ENCODE data around the gene ZBTB20.

The ZBTB20 gene

GRCh38 chr3:114572364-114573062 lies 574.6 kb downstream of the ZBTB20 start:
- no peak for DNase-seq (ENCODE audit: low read depth)

- DNase-seq (ENCODE audit: low read depth), result no peak
Measured at GRCh38 chr3:114571363-114571762, 575.7 kb downstream of the ZBTB20 start.

GRCh38 chr3:114569186-114569585 lies 577.9 kb downstream of the ZBTB20 start:
- DNase-seq (ENCODE audit: low read depth), result no peak

GRCh38 chr3:114567771-114568170 lies 579.3 kb downstream of the ZBTB20 start:
- no peak for DNase-seq (ENCODE audit: low read depth)

GRCh38 chr3:114566767-114567166 lies 580.3 kb downstream of the ZBTB20 start:
- DNase-seq (ENCODE audit: low read depth), result no peak

GRCh38 chr3:114566162-114566755 lies 580.8 kb downstream of the ZBTB20 start:
- DNase-seq (ENCODE audit: low read depth), result no peak

GRCh38 chr3:114565216-114565615 lies 581.9 kb downstream of the ZBTB20 start:
- no peak for DNase-seq (ENCODE audit: low read depth)

- no peak for DNase-seq (ENCODE audit: low read depth)
Measured at GRCh38 chr3:114563720-114564119, 583.4 kb downstream of the ZBTB20 start.

GRCh38 chr3:114562557-114562956 lies 584.5 kb downstream of the ZBTB20 start:
- no peak for DNase-seq (ENCODE audit: low read depth)

- no peak for DNase-seq (ENCODE audit: low read depth)
Measured at GRCh38 chr3:114558271-114558670, 588.8 kb downstream of the ZBTB20 start.

GRCh38 chr3:114557791-114558190 lies 589.3 kb downstream of the ZBTB20 start:
- DNase-seq (ENCODE audit: low read depth), result no peak

GRCh38 chr3:114556657-114557213 lies 590.4 kb downstream of the ZBTB20 start:
- DNase-seq (ENCODE audit: low read depth), result no peak

GRCh38 chr3:114554731-114555130 lies 592.4 kb downstream of the ZBTB20 start:
- DNase-seq (ENCODE audit: low read depth), result no peak

- DNase-seq (ENCODE audit: low read depth), result no peak
Measured at GRCh38 chr3:114553949-114554593, 593.0 kb downstream of the ZBTB20 start.

- DNase-seq (ENCODE audit: low read depth), result no peak
Measured at GRCh38 chr3:114552527-114552812, 594.6 kb downstream of the ZBTB20 start.

- no peak for DNase-seq (ENCODE audit: low read depth)
Measured at GRCh38 chr3:114551770-114552526, 595.1 kb downstream of the ZBTB20 start.

- no peak for DNase-seq (ENCODE audit: low read depth)
Measured at GRCh38 chr3:114550165-114550564, 596.9 kb downstream of the ZBTB20 start.

GRCh38 chr3:114545193-114545592 lies 601.9 kb downstream of the ZBTB20 start:
- no peak for DNase-seq (ENCODE audit: low read depth)

GRCh38 chr3:114542359-114542758 lies 604.7 kb downstream of the ZBTB20 start:
- DNase-seq (ENCODE audit: low read depth), result no peak

GRCh38 chr3:114539525-114539924 lies 607.6 kb downstream of the ZBTB20 start:
- no peak for DNase-seq (ENCODE audit: low read depth)

GRCh38 chr3:114538211-114538610 lies 608.9 kb downstream of the ZBTB20 start:
- DNase-seq (ENCODE audit: low read depth), result no peak

- DNase-seq (ENCODE audit: low read depth), result no peak
Measured at GRCh38 chr3:114528517-114528916, 618.6 kb downstream of the ZBTB20 start.

Data from CMK (cell line).